Fibroblast of the aortic adventitia (primary cell): Measurements from ENCODE around the gene NT5C3A. TPM values are rescaled to one million over a fixed set of nuclear protein-coding genes. Genes with fewer than 3 reads are reported as not detected.
A peak's percentile ranks its signal among the peaks of the same experiment; 100 is the strongest.

Experiments used
- DNase-seq: peaks from one replicate; pipeline ENCODE4 v3.0.0-alpha.2; 2010; ENCODE audit warnings: low read depth
- H3K4me3 ChIP-seq: 2 replicates; pipeline ENCODE4 v1.5.1; 2011; ENCODE audit warnings: low read depth, mild to moderate bottlenecking, control low read depth, low read length, moderate library complexity
- total RNA-seq: library from RNA; depleted of rRNA; stranded (reverse); fragments of >200 nt; gene quantifications from 2 replicates; pipeline ENCODE4 v1.2.3, GENCODE V29; 2012; ENCODE audit warnings: low replicate concordance
- TF ChIP-seq, protein P1 (sequence below): IDR thresholded peaks from 2 replicates; pipeline ENCODE4 v1.5.1; 2011; ENCODE audit warnings: mild to moderate bottlenecking, low read length, control low read depth, inconsistent platforms; ENCODE audit not compliant: insufficient read depth

NT5C3A gene
- total RNA-seq, 1 donor: 26.8 TPM

DNA sequence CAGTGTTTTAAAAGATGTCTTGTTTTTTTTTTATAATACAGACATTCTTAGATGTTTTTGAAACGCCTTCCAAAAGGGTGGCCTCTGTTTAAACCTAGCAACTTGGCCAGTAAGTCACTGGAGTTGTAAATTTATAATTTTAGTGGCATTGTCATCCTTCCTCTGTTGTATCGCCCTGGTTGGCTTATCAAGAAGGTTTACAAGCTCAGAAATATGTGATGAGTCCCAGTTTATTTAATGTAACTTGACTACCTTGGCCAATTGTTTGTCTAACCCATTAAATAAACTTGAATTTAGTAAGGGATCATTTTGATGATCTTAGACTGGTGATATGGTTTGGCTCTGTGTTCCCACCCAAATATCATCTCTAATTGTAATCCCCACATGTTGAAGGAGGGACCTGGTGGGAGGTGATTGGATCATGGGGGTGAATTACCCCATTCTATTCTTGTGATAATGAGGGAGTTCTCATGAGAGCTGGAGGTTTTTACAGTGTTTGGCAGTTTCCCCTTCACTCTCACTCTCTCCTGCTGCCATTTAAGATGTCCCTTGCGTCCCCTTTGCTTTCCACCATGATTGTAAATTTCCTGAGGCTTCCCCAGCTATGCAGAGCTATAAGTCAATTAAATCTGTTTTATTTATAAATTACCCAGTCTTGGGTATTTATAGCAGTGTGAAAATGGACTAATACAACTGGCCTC, 13.4 kb upstream of the NT5C3A start:
- H3K4me3 ChIP-seq: no peak overlapping the region
- no peak for DNase-seq
- TF ChIP-seq, protein P1, sequence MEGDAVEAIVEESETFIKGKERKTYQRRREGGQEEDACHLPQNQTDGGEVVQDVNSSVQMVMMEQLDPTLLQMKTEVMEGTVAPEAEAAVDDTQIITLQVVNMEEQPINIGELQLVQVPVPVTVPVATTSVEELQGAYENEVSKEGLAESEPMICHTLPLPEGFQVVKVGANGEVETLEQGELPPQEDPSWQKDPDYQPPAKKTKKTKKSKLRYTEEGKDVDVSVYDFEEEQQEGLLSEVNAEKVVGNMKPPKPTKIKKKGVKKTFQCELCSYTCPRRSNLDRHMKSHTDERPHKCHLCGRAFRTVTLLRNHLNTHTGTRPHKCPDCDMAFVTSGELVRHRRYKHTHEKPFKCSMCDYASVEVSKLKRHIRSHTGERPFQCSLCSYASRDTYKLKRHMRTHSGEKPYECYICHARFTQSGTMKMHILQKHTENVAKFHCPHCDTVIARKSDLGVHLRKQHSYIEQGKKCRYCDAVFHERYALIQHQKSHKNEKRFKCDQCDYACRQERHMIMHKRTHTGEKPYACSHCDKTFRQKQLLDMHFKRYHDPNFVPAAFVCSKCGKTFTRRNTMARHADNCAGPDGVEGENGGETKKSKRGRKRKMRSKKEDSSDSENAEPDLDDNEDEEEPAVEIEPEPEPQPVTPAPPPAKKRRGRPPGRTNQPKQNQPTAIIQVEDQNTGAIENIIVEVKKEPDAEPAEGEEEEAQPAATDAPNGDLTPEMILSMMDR: no peak

DNA sequence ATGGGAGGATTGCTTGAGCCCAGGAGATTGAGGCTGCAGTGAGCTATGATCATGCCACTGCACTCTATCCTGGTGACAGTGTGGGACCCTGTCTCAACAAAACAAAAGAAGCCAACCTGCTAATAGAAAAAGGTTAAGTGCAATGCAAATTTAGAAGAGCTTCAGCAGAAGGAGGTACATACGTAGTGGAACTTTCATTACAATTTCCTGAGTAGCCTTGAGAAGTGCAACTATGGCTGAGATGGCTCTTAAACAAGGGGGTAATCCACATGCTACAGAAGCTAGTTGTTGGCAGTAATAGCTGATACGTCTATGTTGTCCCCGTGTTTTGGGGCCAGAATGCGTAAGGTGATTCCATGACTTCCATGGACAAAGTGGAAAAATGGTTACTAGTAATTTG, 10.7 kb upstream of the NT5C3A start:
- TF ChIP-seq, protein P1: no peak
- DNase-seq: no peak
- H3K4me3 ChIP-seq: no peak overlapping the region

DNA sequence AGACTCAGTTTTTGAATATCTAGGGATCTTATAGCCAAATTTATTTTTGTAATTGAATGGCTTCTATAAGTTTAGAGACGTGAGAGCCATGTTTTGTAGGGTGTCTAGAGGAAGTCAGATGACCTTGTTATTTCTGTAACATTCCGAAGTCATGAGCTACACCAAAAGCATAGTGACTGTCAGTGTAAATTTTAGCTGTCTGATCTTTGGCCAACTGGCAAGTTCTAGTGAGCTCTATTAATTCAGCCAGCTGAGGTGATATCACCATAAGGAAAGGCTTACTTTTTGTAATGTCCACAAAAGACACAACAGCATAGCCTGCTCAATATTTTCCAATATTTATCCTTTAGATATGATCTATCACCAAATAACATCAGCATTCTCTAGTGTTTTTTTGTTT, 9.9 kb upstream of the NT5C3A start:
- TF ChIP-seq, protein P1: no peak
- H3K4me3 ChIP-seq: no peak overlapping the region
- peak; percentile 83 for DNase-seq

GRCh38 chr7:33070831-33071230, 8.3 kb upstream of the NT5C3A start:
- no peak overlapping the region for H3K4me3 ChIP-seq
- no peak for DNase-seq
- TF ChIP-seq, protein P1: no peak

GRCh38 chr7:33070277-33070676, 7.7 kb upstream of the NT5C3A start:
- no peak overlapping the region for H3K4me3 ChIP-seq
- no peak for DNase-seq
- TF ChIP-seq, protein P1: no peak

GRCh38 chr7:33067921-33068320, 5.3 kb upstream of the NT5C3A start:
- DNase-seq: no peak
- no peak overlapping the region for H3K4me3 ChIP-seq
- TF ChIP-seq, protein P1: no peak

- TF ChIP-seq, protein P1: no peak
- no peak for DNase-seq
- no peak overlapping the region for H3K4me3 ChIP-seq
Measured at GRCh38 chr7:33066771-33067170, 4.2 kb upstream of the NT5C3A start.
